CD4-positive, alpha-beta T cell treated with Interleukin-4 for 1 hour (primary cell): ENCODE results near the gene CFAP100.

Source experiments
- DNase-seq, 2 donors: peaks; one replicate each; pipeline ENCODE4 v3.0.0-alpha.2; 2020 to 2022

Gene CFAP100

GRCh38 chr3:126394179-126394976 lies at the start of gene CFAP100:
Gene CFAP100 (plus strand): TSS chr3:126394909. CDS start chr3:126396001, 1,092 bp downstream.
- DNase-seq, result no peak

- DNase-seq, result peak in 1 of 2 donors; percentile 1
Measured at GRCh38 chr3:126345231-126345630, 49.5 kb upstream of the CFAP100 start.

- peak in 1 of 2 donors; percentile 8 for DNase-seq
Measured at GRCh38 chr3:126345641-126346460, 48.9 kb upstream of the CFAP100 start.

- DNase-seq, result peak in 1 of 2 donors; percentile 6
Measured at GRCh38 chr3:126346466-126346865, 48.2 kb upstream of the CFAP100 start.

- peak in 1 of 2 donors; percentile 8 for DNase-seq
Measured at GRCh38 chr3:126347543-126348161, 47.1 kb upstream of the CFAP100 start.

- peak in 1 of 2 donors; percentile 9 for DNase-seq
Measured at GRCh38 chr3:126348308-126348920, 46.3 kb upstream of the CFAP100 start.

- DNase-seq, result peak in 1 of 2 donors; percentile 10
Measured at GRCh38 chr3:126349071-126349470, 45.6 kb upstream of the CFAP100 start.

- peak in 1 of 2 donors; percentile 4 for DNase-seq
Measured at GRCh38 chr3:126349611-126350501, 44.9 kb upstream of the CFAP100 start.

GRCh38 chr3:126350502-126351085 lies 44.1 kb upstream of the CFAP100 start:
- DNase-seq, result no peak

- DNase-seq, result no peak
Measured at GRCh38 chr3:126351086-126351770, 43.5 kb upstream of the CFAP100 start.

GRCh38 chr3:126351771-126352475 lies 42.8 kb upstream of the CFAP100 start:
- no peak for DNase-seq

GRCh38 chr3:126352476-126353454 lies 41.9 kb upstream of the CFAP100 start:
- no peak for DNase-seq

- DNase-seq, result no peak
Measured at GRCh38 chr3:126353694-126354321, 40.9 kb upstream of the CFAP100 start.

GRCh38 chr3:126354776-126355175 lies 39.9 kb upstream of the CFAP100 start:
- no peak for DNase-seq

- DNase-seq, result no peak
Measured at GRCh38 chr3:126355251-126355650, 39.5 kb upstream of the CFAP100 start.

GRCh38 chr3:126355777-126356372 lies 38.8 kb upstream of the CFAP100 start:
- no peak for DNase-seq

GRCh38 chr3:126356373-126357264 lies 38.1 kb upstream of the CFAP100 start:
- peak; percentile 18 to 23 for DNase-seq
